ENCODE results near the gene GBE1.

GBE1 gene

GRCh38 chr3:81592101-81592500 lies 169.3 kb downstream of the GBE1 start:
- H3K27me3 ChIP-seq (replicated peaks; ENCODE audit: insufficient read depth, low read length): no peaks in the 10 kb centered on the region
- no peaks in the 10 kb centered on the region for H3F3A ChIP-seq (ENCODE audit: insufficient read depth, low read length)
- no peak overlapping the region for H3K9ac ChIP-seq (ENCODE audit: low read length)
- no peak overlapping the region for H3K4me3 ChIP-seq (ENCODE audit: low read length)
- TF ChIP-seq EZH2 (optimal IDR thresholded peaks at IDR 0.05; ENCODE audit: low read depth, low read length): no peak
- TF ChIP-seq CTCF (IDR thresholded peaks at IDR 0.05; ENCODE audit: low read length): no peak
- no peak for TF ChIP-seq EZH2phosphoT487 (IDR thresholded peaks at IDR 0.05; ENCODE audit: low read length)
- no peak overlapping the region for H3K27ac ChIP-seq (ENCODE audit: low read length)
- no peaks in the 10 kb centered on the region for H3K9me3 ChIP-seq (replicated peaks; ENCODE audit: insufficient read depth, low read length)
- DNase-seq: no peak
- no peaks in the 10 kb centered on the region for H3K79me2 ChIP-seq (ENCODE audit: low read length)
- no peaks in the 10 kb centered on the region for H3K4me1 ChIP-seq (ENCODE audit: low read length)
- H3K36me3 ChIP-seq (replicated peaks; ENCODE audit: insufficient read depth, low read length): no peaks in the 10 kb centered on the region
- H4K20me1 ChIP-seq (ENCODE audit: insufficient read depth, low read length): no peaks in the 10 kb centered on the region
- H3K9me2 ChIP-seq (replicated peaks; ENCODE audit: insufficient read depth, low read length): no peaks in the 10 kb centered on the region
- no peak overlapping the region for H2AFZ ChIP-seq (ENCODE audit: low read length)
- H3K4me2 ChIP-seq (ENCODE audit: low read depth, low read length): no peak overlapping the region

GRCh38 chr3:81585937-81586336 lies 175.5 kb downstream of the GBE1 start:
- H3K9me3 ChIP-seq (replicated peaks; ENCODE audit: insufficient read depth, low read length): no peaks in the 10 kb centered on the region
- TF ChIP-seq EZH2phosphoT487 (IDR thresholded peaks at IDR 0.05; ENCODE audit: low read length) (no peak), CTCF (IDR thresholded peaks at IDR 0.05; ENCODE audit: low read length) (no peak), EZH2 (optimal IDR thresholded peaks at IDR 0.05; ENCODE audit: low read depth, low read length) (no peak)
- DNase-seq: no peak
- H3K27ac ChIP-seq (ENCODE audit: low read length): no peak overlapping the region
- no peaks in the 10 kb centered on the region; the same call in 1 of the 2 replicates for H4K20me1 ChIP-seq (ENCODE audit: insufficient read depth, low read length)
- H3K4me1 ChIP-seq (ENCODE audit: low read length): no peaks in the 10 kb centered on the region
- no peak overlapping the region for H2AFZ ChIP-seq (ENCODE audit: low read length)
- H3K79me2 ChIP-seq (ENCODE audit: low read length): no peaks in the 10 kb centered on the region
- no peaks in the 10 kb centered on the region for H3K36me3 ChIP-seq (replicated peaks; ENCODE audit: insufficient read depth, low read length)
- H3F3A ChIP-seq (ENCODE audit: insufficient read depth, low read length): no peaks in the 10 kb centered on the region
- H3K9ac ChIP-seq (ENCODE audit: low read length): no peak overlapping the region
- H3K27me3 ChIP-seq (replicated peaks; ENCODE audit: insufficient read depth, low read length): no peaks in the 10 kb centered on the region
- no peaks in the 10 kb centered on the region for H3K9me2 ChIP-seq (replicated peaks; ENCODE audit: insufficient read depth, low read length)
- H3K4me3 ChIP-seq (ENCODE audit: low read length): no peak overlapping the region
- no peak overlapping the region for H3K4me2 ChIP-seq (ENCODE audit: low read depth, low read length)

- no peaks in the 10 kb centered on the region for H3K36me3 ChIP-seq (replicated peaks; ENCODE audit: insufficient read depth, low read length)
- DNase-seq: no peak
Observed at GRCh38 chr3:81585056-81585455, 176.4 kb downstream of the GBE1 start.

More at GRCh38 chr3:81585056-81585455, 176.4 kb downstream of the GBE1 start:
- Histone ChIP-seq H3K79me2 (ENCODE audit: low read length) (no peaks in the 10 kb centered on the region), H3K27ac (ENCODE audit: low read length) (no peak overlapping the region), H4K20me1 (ENCODE audit: insufficient read depth, low read length) (no peaks in the 10 kb centered on the region; the same call in 1 of the 2 replicates), H3K4me2 (ENCODE audit: low read depth, low read length) (no peak overlapping the region), H3K9me2 (replicated peaks; ENCODE audit: insufficient read depth, low read length) (no peaks in the 10 kb centered on the region), H3K9ac (ENCODE audit: low read length) (no peak overlapping the region), H2AFZ (ENCODE audit: low read length) (no peak overlapping the region), H3K9me3 (replicated peaks; ENCODE audit: insufficient read depth, low read length) (no peaks in the 10 kb centered on the region), H3K4me3 (ENCODE audit: low read length) (no peak overlapping the region), H3K4me1 (ENCODE audit: low read length) (no peaks in the 10 kb centered on the region), H3F3A (ENCODE audit: insufficient read depth, low read length) (no peaks in the 10 kb centered on the region), H3K27me3 (replicated peaks; ENCODE audit: insufficient read depth, low read length) (no peaks in the 10 kb centered on the region)
- TF ChIP-seq CTCF (IDR thresholded peaks at IDR 0.05; ENCODE audit: low read length): no peak
- TF ChIP-seq EZH2phosphoT487 (IDR thresholded peaks at IDR 0.05; ENCODE audit: low read length): no peak
- TF ChIP-seq EZH2 (optimal IDR thresholded peaks at IDR 0.05; ENCODE audit: low read depth, low read length): no peak

Data from MM.1S (cell line).